GM21367 (cell line): Measurements from ENCODE around the gene WDR91.

ENCODE experiments used
- ATAC-seq: cut with Tn5 transposase; IDR thresholded peaks from one replicate; pipeline ENCODE4 v1.9.1; 2021; ENCODE audit not compliant: unreplicated experiment

Gene WDR91

DNA sequence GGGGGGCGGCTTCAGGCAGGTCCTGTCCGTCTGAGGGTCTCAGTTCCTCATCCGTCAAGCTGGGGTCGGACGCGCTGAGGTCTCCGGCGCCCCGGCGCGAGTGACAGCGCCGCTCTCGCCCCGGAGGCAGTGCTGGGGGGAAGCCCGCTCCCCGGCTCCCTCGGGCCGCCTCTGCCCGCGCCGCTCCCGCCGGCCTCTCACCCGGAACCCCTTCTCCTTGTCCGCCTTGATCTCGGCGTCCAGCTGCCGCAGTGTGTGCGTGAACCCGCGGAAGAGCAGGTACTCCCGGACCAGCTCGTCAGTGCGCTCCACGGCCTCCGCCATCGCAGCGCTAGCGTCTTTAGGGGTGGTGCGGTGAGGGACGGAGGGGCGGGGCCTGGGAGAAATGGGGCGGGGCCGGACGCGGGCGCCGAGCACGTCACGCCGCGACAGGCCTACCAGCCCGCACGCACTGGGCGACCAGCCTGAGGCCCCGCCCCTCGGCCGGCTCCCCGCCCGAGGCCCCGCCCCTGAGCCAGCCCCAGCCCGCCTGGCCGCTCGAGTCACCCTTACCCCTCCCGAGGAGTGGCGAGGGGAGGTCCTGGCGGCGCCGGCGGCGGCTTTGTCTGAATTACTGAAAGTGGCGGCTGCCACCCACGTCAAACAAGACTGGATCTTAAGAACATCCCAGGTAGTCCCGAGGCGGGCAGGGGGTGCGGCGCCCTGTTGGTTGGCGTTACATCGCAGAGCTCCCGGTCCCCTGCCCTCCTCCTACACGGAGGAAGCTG lies at the start of gene WDR91:
Gene WDR91, minus strand, starts transcription at position 348 of the 767 bp plus-strand sequence. Its CDS starts 24 bp downstream, at position 324.
- ATAC-seq, result peak; percentile 82

GRCh38 chr7:135260470-135260869 lies 49.1 kb upstream of the WDR91 start:
- ATAC-seq, result no peak

GRCh38 chr7:135259702-135260101 lies 48.4 kb upstream of the WDR91 start:
- no peak for ATAC-seq

DNA sequence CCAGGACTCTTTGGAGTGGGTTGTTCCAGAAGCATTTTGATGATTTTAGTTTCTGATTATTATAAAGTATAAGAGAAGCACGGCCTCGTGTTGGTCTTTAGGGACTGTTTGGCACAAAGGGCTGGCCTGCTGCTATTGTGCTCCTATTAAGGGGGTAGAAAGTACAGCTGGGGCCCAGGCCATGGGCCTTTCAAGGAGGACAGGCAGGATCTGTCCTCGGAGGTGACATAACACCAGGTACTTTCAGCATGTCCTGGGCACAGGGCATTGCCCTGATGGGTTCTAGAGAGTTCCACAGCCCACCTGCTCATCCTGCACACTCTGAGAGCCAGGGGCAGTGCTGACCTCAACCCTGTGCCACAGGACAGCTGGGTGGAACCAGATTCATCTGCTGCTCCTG lies 47.3 kb upstream of the WDR91 start:
- no peak for ATAC-seq

DNA sequence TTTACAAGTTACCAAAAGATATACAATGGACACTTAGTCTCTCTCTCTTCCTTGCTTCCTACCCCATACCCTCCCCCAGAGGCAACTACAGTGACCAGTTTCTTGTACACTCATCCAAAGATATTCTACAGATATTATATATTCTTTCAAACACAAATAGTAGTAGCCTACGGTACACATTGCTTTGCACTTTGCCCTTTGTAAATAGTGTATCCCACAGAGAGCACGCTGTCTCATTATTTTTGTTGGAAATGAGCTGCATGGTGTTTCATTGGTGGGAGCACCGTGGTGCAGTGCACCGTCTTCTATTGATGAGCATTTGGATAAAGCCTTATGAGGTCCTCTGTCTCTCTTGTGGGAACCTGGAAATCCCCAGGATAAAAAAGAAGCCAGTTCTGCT lies 46.5 kb upstream of the WDR91 start:
- no peak for ATAC-seq

- no peak for ATAC-seq
Measured at GRCh38 chr7:135253851-135254771, 42.8 kb upstream of the WDR91 start.

DNA sequence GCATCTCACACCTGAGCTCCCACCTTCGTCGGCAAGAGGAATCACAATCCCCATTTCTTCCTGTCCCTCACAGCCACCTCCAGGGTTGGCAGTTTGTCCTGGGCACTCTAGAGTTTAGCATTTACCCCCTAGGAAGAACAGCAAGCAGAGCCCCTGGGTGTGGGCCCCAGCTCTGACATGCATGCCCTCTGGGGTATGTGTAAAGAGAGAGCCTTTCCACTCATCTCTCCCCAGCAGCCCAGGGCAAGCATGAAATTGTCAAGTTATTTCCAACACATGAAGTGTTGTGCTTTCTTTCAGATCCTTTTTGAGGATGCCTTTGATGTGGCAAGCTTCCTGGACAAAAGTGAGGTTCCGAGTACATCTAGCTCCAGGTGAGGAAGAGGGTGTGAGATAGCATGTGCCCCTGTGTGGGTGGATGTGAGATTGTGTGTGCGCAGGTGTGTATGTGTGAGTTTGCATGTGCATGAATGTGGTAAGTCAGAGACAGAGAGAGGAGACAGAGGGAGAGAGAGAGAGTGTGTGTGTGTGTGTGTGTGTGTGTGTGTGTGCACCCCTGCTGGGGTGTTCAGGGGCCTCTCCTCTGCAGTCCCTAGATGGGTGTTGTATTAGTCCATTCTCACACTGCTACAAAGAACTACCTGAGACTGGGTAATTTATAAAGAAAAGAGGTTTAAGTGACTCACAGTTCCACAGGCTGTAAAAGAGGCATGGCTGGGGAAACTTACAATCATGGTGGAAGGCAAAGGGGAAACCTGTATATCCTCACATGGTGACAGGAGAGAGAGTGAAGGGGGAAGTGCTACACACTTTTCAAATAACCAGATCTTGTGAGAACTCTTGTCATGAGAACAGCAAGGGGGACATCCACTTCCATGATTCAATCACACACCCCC lies 40.4 kb upstream of the WDR91 start:
- no peak for ATAC-seq

DNA sequence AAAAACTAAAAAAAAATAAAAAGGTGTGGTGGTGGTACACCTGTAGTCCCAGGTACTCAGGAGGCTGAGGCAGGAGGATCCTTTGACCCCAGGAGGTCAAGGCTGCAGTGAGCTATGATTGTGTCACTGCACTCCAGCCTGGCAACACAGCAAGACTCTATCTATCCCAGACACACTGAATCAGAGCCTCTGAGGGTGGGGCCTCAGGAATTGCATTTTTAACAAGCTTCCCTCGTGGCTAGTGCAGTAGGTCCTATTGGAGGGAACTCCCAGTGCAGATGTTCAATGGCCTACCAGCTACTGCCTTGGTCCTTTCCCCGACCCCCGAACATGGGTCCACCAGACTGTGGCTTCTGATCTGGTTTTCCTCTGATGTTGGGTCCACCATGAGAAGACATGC lies 37.2 kb upstream of the WDR91 start:
- ATAC-seq, result no peak

GRCh38 chr7:135247746-135248471 lies 36.6 kb upstream of the WDR91 start:
- ATAC-seq, result no peak

- ATAC-seq, result no peak
Measured at GRCh38 chr7:135246191-135246825, 35.0 kb upstream of the WDR91 start.

- no peak for ATAC-seq
Measured at GRCh38 chr7:135245226-135246190, 34.2 kb upstream of the WDR91 start.

DNA sequence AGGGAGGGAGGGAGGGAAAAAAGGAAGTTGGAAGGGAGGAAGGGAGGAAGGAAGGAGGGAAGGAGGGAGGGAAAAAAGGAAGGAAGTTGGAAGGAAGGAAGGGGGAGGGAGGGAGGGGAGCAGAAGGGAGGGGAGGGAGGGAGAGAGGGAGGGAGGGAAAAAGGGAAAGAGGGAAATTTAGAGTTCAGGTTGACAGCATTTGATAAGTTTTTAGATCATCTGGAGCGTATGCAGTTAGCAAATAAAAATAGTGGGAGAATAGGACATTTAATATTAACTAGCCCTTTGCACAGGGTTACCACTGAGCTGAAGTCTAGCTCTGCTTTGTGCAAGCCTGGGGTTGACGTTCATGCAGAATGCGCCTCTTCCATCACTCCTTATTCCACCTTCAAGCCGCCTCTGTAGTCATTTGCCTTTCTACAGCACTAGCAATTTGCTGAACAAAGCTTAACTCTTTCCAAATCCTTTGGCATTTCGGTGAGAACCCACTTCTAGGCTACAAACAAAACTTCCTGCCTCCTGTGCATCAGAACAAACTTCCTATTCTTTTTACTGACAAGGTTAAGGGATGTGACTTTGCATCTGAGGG lies 30.9 kb upstream of the WDR91 start:
- ATAC-seq, result no peak

DNA sequence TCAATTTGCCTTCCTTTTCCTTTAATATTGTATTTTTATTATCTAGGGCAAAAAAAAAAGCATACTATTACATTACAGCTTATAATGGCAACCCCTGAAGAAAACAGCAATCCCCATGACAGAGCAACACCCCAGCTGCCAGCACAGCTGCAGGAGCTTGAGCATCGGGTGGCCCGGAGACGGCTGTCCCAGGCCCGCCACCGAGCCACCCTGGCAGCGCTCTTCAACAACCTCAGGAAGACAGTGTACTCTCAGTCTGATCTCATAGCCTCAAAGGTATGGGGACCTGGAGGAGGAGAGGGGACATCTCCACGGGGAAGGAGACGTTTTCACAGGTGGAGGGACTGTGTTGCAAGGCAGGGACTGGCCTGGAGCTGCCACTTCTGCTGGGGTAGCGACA lies 29.1 kb upstream of the WDR91 start:
- no peak for ATAC-seq

DNA sequence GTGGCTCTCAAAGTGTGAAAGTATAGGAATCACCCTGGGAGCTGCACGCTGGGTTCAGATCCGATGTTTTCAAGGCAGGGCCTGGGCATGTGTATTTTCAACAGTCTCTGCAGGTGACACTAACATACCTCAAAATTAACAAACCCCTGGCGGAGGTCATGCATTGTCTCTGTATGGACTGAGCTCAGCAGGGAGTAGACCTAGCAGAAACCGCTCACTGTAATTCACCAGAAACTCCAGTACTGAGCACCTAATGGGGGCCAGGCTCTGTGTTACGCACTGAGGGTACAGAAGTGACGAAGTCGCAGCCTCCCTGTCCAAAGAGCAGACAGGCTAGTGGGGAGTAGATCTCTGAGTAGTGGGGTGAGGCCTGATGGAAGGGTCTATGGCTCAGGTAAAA lies 27.9 kb upstream of the WDR91 start:
- ATAC-seq, result no peak

GRCh38 chr7:135238112-135238744 lies 26.9 kb upstream of the WDR91 start:
- no peak for ATAC-seq

- ATAC-seq, result peak; percentile 67
Measured at GRCh38 chr7:135236727-135237126, 25.4 kb upstream of the WDR91 start.

DNA sequence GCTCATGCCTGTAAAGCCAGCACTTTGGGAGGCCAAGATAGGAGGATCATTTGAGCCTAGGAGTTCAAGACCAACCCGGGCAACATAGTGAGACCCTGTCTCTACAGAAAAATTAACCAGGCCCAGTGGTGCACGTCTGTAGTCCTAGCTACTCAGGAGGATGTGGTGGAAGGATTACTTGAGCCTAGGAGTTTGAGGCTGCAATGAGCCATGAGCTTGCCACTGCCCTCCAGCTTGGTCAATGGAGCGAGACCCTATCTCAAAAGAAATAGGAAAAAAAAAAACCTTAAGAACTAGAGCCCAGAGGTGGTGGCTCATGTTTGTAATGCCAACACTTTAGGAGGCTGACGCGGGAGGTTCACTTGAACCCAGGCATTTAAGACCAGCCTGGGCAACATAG lies 24.5 kb upstream of the WDR91 start:
- ATAC-seq, result no peak

DNA sequence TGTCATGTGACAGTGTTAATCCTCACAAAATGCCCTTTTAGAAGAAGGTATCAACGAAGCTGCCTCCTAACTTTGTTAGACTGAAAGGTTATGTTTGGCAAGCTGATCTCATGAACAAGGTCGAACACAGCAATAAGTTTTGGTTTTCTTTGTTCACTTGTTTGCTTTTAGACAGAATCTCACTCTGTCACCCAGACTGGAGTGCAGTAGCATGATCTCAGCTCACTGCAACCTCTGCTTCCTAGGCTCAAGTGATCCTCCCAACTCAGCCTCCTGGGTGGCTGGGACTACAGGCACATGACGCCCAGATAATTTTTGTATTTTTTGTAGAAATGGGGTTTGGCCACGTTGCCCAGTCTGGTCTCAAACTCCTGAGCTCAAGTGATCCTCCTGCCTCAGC lies 23.4 kb upstream of the WDR91 start:
- no peak for ATAC-seq
